Stomach (tissue), 4 donors: ENCODE data around the gene WFDC2.

ENCODE experiments used
- EP300 ChIP-seq: sonication (generic); formaldehyde crosslinking; IDR thresholded peaks from one replicate; pipeline ENCODE4 v1.6.1; 2017; ENCODE audit warnings: antibody characterized with exemption
- POLR2A ChIP-seq, 4 donors: fragments of 450-650 bp; IDR thresholded peaks; one replicate each; pipeline ENCODE4 v1.6.1; 2016; ENCODE audit warnings: antibody characterized with exemption in 4 of 4, control low read depth in 2 of 4, mild to moderate bottlenecking in 1 of 4, moderate library complexity in 1 of 4
- POLR2AphosphoS5 ChIP-seq, 3 donors: sonication (generic); formaldehyde crosslinking; IDR thresholded peaks; one replicate each; pipeline ENCODE4 v1.6.1; 2016; ENCODE audit warnings: antibody characterized with exemption in 3 of 3
- TF ChIP-seq, protein P1 (sequence below), 7 experiments: fragments of 450-650 bp in 4 of 7; fragments of 200-600 bp in 3 of 7; sonication (generic) in 3 of 7; IDR thresholded peaks; one replicate each; pipeline ENCODE4 v1.5.1; 2016 to 2019; ENCODE audit warnings: antibody characterized with exemption in 7 of 7, control low read depth in 2 of 7, mild to moderate bottlenecking in 1 of 7

DNA sequence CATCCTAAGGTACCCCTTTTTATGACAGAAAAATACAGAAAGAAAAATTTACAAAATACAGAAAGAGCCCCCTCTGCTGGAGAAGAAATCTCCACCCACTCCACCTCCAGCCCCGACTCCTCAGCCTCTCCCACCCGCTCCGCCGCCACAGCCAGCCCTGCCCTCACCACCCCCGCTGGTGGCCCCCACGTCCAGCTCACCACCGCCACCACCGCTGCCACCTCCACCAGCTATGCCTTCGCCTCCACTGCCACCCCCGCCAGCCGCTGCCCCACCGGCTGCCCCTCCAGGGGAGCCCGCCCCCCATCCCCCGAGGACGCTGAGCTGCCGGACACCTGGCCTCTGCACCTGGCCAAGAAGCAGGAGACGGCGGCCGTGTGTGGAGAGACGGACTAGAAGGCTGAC, 17.7 kb downstream of the WFDC2 start:
- TF ChIP-seq, protein P1, sequence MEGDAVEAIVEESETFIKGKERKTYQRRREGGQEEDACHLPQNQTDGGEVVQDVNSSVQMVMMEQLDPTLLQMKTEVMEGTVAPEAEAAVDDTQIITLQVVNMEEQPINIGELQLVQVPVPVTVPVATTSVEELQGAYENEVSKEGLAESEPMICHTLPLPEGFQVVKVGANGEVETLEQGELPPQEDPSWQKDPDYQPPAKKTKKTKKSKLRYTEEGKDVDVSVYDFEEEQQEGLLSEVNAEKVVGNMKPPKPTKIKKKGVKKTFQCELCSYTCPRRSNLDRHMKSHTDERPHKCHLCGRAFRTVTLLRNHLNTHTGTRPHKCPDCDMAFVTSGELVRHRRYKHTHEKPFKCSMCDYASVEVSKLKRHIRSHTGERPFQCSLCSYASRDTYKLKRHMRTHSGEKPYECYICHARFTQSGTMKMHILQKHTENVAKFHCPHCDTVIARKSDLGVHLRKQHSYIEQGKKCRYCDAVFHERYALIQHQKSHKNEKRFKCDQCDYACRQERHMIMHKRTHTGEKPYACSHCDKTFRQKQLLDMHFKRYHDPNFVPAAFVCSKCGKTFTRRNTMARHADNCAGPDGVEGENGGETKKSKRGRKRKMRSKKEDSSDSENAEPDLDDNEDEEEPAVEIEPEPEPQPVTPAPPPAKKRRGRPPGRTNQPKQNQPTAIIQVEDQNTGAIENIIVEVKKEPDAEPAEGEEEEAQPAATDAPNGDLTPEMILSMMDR (IDR thresholded peaks at IDR 0.05) = peak in 1 of 7 experiments; percentile 15
- no peak for TF ChIP-seq POLR2AphosphoS5 (IDR thresholded peaks at IDR 0.05)
- TF ChIP-seq EP300 = no peak
- TF ChIP-seq POLR2A (IDR thresholded peaks at IDR 0.05) = no peak
